BJ (cell line): ENCODE measurements around the gene MICALL1. TPM values are rescaled to one million over a fixed set of nuclear protein-coding genes. Genes with fewer than 3 reads are reported as not detected.
A peak's percentile ranks its signal among the peaks of the same experiment; 100 is the strongest.

Experiments used
- CTCF ChIA-PET: fragments of 350-600 bp; formaldehyde crosslinking; extraction: SDS; loops from one replicate; lab custom pipeline; 2021; ENCODE audit warnings: antibody characterized with exemption, inconsistent platforms; lab: Yijun Ruan, JAX
- POLR2A ChIA-PET: fragments of 300-600 bp; sonication (Branson Sonifier 250); formaldehyde crosslinking; extraction: SDS; loops from one replicate; lab custom pipeline; 2021; ENCODE audit warnings: antibody characterized with exemption; lab: Charles Lee
- DNase-seq: peaks from one replicate; pipeline ENCODE4 v3.0.0-alpha.2; 2011; ENCODE audit warnings: low read depth
- H3K27me3 ChIP-seq: 2 replicates; pipeline ENCODE4 v1.6.0; 2011; ENCODE audit warnings: low read length; ENCODE audit not compliant: control insufficient read depth, insufficient read depth
- H3K36me3 ChIP-seq: 2 replicates; pipeline ENCODE4 v1.5.1; 2011; ENCODE audit warnings: low read length; ENCODE audit not compliant: control insufficient read depth, insufficient read depth
- H3K4me3 ChIP-seq: 2 replicates; pipeline ENCODE4 v1.5.1; 2011; ENCODE audit warnings: low read depth, mild to moderate bottlenecking, control low read depth, low read length
- polyA plus RNA-seq: library from polyadenylated mRNA; depleted of rRNA; stranded (reverse); fragments of >200 nt; gene quantifications from 2 replicates; pipeline ENCODE4 v1.2.3, GENCODE V29; 2011
- TF ChIP-seq, protein P1 (sequence below): IDR thresholded peaks from 2 replicates; pipeline ENCODE4 v1.5.1; 2011; ENCODE audit warnings: low read depth, mild to moderate bottlenecking, control low read depth, inconsistent platforms, low read length, moderate library complexity; ENCODE audit not compliant: insufficient read depth

Gene MICALL1
- polyA plus RNA-seq, 1 experiment: 26.5 TPM

DNA sequence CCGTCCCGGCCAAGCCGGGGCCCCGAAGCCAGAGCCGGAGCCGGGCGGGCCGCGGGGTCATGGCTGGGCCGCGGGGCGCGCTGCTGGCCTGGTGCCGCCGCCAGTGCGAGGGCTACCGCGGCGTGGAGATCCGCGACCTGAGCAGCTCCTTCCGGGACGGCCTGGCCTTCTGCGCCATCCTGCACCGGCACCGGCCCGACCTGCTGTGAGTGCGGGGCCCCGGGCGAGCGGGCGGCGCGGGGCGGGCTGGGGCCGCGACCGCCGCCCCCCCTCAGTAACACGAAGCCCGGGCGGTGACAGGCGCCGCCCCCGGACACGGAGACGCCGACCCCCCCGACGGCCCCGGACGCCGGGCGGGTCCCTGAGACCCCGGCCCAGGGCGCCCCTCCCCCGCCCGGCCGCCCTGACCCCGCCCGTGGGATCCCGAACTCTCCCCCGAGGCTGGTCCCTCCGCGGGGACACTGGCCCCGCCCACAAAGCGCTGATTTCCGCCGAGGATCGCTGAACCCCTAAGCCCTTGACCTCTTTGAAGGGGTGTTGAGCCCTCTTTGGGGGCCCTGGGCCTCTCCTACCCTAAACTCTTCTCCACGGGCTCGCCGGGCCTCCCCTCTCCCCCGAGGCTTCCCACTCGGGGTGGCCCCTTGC is 389 bp downstream of the MICALL1 start:
- Histone ChIP-seq H3K36me3 (0 out of 2 replicates have a peak, but pooled peaks cover under 1% of the 10 kb centered on the region), H3K27me3 (no peaks in the 10 kb centered on the region), H3K4me3 (peak overlapping the region; percentile 77)
- DNase-seq: no peak
- TF ChIP-seq, protein P1, sequence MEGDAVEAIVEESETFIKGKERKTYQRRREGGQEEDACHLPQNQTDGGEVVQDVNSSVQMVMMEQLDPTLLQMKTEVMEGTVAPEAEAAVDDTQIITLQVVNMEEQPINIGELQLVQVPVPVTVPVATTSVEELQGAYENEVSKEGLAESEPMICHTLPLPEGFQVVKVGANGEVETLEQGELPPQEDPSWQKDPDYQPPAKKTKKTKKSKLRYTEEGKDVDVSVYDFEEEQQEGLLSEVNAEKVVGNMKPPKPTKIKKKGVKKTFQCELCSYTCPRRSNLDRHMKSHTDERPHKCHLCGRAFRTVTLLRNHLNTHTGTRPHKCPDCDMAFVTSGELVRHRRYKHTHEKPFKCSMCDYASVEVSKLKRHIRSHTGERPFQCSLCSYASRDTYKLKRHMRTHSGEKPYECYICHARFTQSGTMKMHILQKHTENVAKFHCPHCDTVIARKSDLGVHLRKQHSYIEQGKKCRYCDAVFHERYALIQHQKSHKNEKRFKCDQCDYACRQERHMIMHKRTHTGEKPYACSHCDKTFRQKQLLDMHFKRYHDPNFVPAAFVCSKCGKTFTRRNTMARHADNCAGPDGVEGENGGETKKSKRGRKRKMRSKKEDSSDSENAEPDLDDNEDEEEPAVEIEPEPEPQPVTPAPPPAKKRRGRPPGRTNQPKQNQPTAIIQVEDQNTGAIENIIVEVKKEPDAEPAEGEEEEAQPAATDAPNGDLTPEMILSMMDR: no peak
- CTCF ChIA-PET: interaction anchor here (0.7 to 3.5 kb wide), 12 partner anchors 8 to 88 kb away, joined by 3 to 30 read pairs (median 4); no protein-coding TSS in a partner anchor
- POLR2A ChIA-PET: interaction anchor here (0.6 kb wide), 1 partner anchor 47 kb away, joined by 5 read pairs; the partner anchor contains the start of genes C22orf23 and POLR2F

DNA sequence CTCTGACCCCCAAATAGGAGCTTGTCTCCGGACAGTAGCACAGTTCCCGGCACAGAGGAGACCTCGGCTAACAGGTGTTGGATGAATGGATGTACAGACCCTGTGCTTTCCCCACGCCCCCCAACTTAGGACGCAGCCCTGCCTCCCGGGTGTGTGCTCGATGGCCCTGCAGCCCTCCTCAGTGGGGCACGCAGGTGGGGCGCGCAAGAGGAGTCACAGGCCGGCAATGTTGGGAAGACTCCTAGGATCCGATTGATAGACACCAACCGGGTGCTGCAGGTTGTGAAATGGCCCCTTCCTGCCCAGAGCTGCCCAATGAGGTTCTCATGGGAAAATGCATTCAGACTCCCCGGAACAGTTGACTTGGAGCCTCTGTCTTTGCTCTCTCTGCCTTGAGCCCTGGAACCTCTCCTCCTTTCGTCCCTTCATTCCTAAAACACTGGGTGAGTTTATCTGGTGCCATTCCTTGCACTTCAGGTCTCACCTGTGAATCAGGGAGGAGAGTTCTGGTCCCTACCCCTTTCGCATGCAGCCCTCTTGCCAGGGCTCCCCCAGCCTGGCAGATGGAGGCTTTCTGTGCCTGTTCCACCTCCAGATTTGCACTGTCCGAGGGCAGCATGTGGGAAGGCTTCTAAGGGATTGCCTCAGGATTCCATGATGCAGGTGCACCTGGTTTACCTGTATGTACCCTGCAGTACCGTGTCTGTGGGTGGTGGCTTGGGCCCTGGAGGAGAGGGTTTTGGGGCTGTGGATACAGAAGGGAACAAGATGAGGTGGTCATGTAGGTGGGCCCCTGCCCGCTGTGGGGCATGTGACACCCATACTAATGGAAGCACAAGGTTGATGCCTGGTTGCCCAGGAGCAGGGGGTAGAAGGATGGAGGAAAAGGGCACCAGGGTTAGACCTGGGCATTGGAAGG is 1.2 kb downstream of the MICALL1 start:
- ChIA-PET POLR2A (interaction anchor here (0.7 kb wide), 1 partner anchor 46 kb away, joined by 4 read pairs; the partner anchor contains the start of gene C22orf23), CTCF (interaction anchor here (1.4 to 3.5 kb wide), 2 partner anchors 18 to 26 kb away, joined by 4 to 30 read pairs; no protein-coding TSS in a partner anchor)
- DNase-seq: no peak
- Histone ChIP-seq H3K27me3 (no peaks in the 10 kb centered on the region), H3K36me3 (peaks cover 5% of the 10 kb centered on the region), H3K4me3 (peak overlapping the region; percentile 77)
- TF ChIP-seq, protein P1: no peak

DNA sequence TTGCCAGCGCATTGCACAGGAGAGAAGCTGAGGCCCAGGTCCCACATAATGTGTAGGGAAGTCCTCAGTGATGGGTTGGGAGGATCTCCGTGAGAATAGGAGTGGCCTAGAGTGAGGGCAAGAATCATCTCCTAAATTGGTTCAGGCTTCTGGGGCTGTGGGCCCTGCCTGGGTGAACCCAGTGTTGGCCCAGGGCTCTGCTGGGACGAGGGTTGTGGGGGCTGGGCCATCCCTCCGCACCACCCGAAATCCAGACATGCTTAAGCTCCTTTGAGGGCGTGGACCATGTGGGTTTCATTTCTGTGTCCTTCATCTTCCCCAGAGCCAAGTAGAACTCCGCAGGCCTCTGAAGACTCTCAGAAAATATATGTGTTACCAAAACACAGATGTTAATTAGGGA is 3.7 kb downstream of the MICALL1 start:
- H3K27me3 ChIP-seq: no peaks in the 10 kb centered on the region
- TF ChIP-seq, protein P1: no peak
- POLR2A ChIA-PET: interaction anchor here (0.7 kb wide), 1 partner anchor 78 kb away, joined by 4 read pairs; no protein-coding TSS in a partner anchor
- peaks cover 12% of the 10 kb centered on the region for H3K36me3 ChIP-seq
- CTCF ChIA-PET: interaction anchor here (0.8 to 2.8 kb wide), 7 partner anchors 8 to 92 kb away, joined by 3 to 9 read pairs (median 3); no protein-coding TSS in a partner anchor
- H3K4me3 ChIP-seq: no peak overlapping the region
- DNase-seq: peak; percentile 9

DNA sequence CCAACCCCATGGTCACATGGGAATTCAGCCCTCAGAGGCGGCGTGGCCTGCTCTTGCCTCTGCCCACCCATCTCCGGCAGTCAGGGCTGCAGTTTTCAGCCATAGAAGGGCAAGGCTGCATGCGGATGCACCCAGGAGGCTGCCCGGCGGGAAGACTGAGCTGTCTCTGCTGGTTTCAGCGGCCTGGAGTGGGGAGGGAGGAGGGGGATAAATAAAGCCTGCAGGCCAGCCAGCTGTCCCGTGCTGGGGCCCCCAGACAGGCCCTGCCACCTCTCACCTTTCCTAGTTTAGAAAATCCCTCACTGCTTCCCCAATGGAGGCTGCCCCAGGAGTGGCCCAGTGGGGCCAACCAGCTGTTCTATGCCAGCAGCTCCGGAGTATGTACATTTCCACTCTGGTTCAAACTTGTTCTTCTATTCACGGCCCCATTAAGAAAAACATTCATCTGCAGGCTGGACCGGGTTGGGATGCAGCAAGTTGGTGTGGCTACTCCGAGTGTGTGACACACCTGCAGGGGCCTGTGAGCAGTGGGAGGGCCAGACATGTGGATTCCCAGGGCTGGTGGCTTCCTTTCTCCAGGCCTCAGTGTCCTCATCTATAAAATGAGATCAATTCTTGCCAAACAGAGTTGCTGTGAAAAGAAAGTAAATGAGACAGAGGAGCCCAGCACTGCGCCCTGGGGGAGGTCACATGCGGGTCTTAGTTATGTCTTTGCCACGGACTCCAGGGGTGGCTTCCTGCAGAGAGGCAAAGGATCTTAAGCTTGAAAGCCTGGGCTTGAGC is 5.0 kb downstream of the MICALL1 start:
- H3K36me3 ChIP-seq: peaks cover 14% of the 10 kb centered on the region
- no peak overlapping the region for H3K4me3 ChIP-seq
- ChIA-PET POLR2A (no interaction called here), CTCF (interaction anchor here (1.2 to 2.8 kb wide), 4 partner anchors 23 to 93 kb away, joined by 3 to 9 read pairs (median 7); no protein-coding TSS in a partner anchor)
- H3K27me3 ChIP-seq: no peaks in the 10 kb centered on the region
- no peak for DNase-seq
- TF ChIP-seq, protein P1: no peak
